B cell (primary cell): ENCODE measurements around the gene STOML1.
"Not testable (repeated sequence)": the region's sequence is repeated elsewhere in the genome, so short reads cannot be mapped to it uniquely, and the experiment has no call there.

Experiments
- EZH2 ChIP-seq: IDR thresholded peaks from 2 replicates; pipeline ENCODE4 v1.6.1; 2012; ENCODE audit warnings: borderline replicate concordance, low read depth, mild to moderate bottlenecking, moderate library complexity, low read length; ENCODE audit not compliant: insufficient read depth, poor library complexity, severe bottlenecking
- TF ChIP-seq, protein P1 (sequence below): fragments of 200-600 bp; IDR thresholded peaks from one replicate; pipeline ENCODE4 v1.8.0; 2022; ENCODE audit warnings: antibody characterized with exemption, mild to moderate bottlenecking

DNA sequence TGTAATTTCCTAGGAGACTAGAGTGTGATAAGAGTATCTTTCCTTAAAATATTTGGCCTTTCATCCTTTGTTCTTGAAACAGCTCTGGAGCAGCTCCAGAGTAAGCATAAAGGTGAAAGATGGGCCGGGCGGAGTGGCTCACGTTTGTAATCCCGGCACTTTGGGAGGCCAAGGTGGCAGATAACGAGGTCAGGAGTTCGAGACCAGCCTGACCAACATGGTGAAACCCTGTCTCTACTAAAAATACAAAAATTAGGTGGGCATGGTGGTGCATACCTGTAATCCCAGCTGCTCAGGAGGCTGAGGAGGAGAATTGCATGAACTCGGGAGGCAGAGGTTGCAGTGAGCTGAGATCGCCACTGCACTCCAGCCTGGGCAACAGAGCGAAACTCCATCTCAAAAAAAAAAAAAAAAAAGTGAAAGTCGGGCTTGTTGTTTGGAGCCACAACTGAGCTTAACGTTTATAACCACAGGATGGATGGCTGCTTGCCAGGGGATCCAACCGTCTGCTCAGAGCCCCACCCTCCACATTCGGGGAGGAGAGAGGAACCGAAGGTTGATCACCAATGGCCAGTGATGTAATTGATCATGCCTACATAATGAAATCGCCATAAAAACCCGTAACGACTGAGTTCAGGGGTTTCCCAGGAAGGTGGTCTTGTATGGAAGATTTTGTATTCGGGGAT lies 16.5 kb downstream of the STOML1 start:
- TF ChIP-seq EZH2: not testable (repeated sequence)
- TF ChIP-seq, protein P1, sequence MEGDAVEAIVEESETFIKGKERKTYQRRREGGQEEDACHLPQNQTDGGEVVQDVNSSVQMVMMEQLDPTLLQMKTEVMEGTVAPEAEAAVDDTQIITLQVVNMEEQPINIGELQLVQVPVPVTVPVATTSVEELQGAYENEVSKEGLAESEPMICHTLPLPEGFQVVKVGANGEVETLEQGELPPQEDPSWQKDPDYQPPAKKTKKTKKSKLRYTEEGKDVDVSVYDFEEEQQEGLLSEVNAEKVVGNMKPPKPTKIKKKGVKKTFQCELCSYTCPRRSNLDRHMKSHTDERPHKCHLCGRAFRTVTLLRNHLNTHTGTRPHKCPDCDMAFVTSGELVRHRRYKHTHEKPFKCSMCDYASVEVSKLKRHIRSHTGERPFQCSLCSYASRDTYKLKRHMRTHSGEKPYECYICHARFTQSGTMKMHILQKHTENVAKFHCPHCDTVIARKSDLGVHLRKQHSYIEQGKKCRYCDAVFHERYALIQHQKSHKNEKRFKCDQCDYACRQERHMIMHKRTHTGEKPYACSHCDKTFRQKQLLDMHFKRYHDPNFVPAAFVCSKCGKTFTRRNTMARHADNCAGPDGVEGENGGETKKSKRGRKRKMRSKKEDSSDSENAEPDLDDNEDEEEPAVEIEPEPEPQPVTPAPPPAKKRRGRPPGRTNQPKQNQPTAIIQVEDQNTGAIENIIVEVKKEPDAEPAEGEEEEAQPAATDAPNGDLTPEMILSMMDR: not testable (repeated sequence)
